Ramos (cell line): ENCODE results near the gene DGAT2L6.

Source experiments
- in situ Hi-C: fragments of 300-500 bp; cut with MboI; formaldehyde crosslinking; loops from one replicate; pipeline ENCODE4 v1.14.3; 2022; ENCODE audit warnings: low sequenced_read_pairs; ENCODE audit not compliant: unreplicated experiment

Gene DGAT2L6

GRCh38 chrX:70176938-70177533, at the start of gene DGAT2L6:
TSS of gene DGAT2L6 (plus strand) at chrX:70177483. CDS start at chrX:70177583, 100 bp downstream.
- in situ Hi-C loops: no loop called here

- in situ Hi-C loops: no loop called here
Measured at GRCh38 chrX:70128071-70128470, 49.2 kb upstream of the DGAT2L6 start.

- in situ Hi-C loops: no loop called here
Measured at GRCh38 chrX:70129816-70130215, 47.5 kb upstream of the DGAT2L6 start.

GRCh38 chrX:70132224-70132623, 45.1 kb upstream of the DGAT2L6 start:
- in situ Hi-C loops: no loop called here

- in situ Hi-C loops: no loop called here
Measured at GRCh38 chrX:70132877-70133302, 44.4 kb upstream of the DGAT2L6 start.

- in situ Hi-C loops: no loop called here
Measured at GRCh38 chrX:70133303-70134115, 43.8 kb upstream of the DGAT2L6 start, which contains the start of gene IGBP1. TSS of gene IGBP1 (plus strand) at chrX:70133447. CDS start at chrX:70133948, 501 bp downstream.

GRCh38 chrX:70134116-70134477, 43.2 kb upstream of the DGAT2L6 start:
- in situ Hi-C loops: no loop called here

- in situ Hi-C loops: no loop called here
Measured at GRCh38 chrX:70138622-70139021, 38.7 kb upstream of the DGAT2L6 start.

- in situ Hi-C loops: no loop called here
Measured at GRCh38 chrX:70139736-70140135, 37.5 kb upstream of the DGAT2L6 start.

- in situ Hi-C loops: no loop called here
Measured at GRCh38 chrX:70141373-70141772, 35.9 kb upstream of the DGAT2L6 start.

GRCh38 chrX:70166601-70167590, 10.4 kb upstream of the DGAT2L6 start:
- in situ Hi-C loops: no loop called here

GRCh38 chrX:70168238-70169188, 8.8 kb upstream of the DGAT2L6 start:
- in situ Hi-C loops: no loop called here

GRCh38 chrX:70169281-70169680, 8.0 kb upstream of the DGAT2L6 start:
- in situ Hi-C loops: no loop called here

- in situ Hi-C loops: no loop called here
Measured at GRCh38 chrX:70171624-70172023, 5.7 kb upstream of the DGAT2L6 start.

GRCh38 chrX:70172221-70172620, 5.1 kb upstream of the DGAT2L6 start:
- in situ Hi-C loops: no loop called here

GRCh38 chrX:70172964-70173363, 4.3 kb upstream of the DGAT2L6 start:
- in situ Hi-C loops: no loop called here

- in situ Hi-C loops: no loop called here
Measured at GRCh38 chrX:70174754-70175153, 2.5 kb upstream of the DGAT2L6 start.

GRCh38 chrX:70175338-70175737, 1.9 kb upstream of the DGAT2L6 start:
- in situ Hi-C loops: no loop called here

- in situ Hi-C loops: no loop called here
Measured at GRCh38 chrX:70183091-70183490, 5.8 kb downstream of the DGAT2L6 start.
